Fibroblast of lung (primary cell): Measurements from ENCODE around the gene CREM. TPM values are rescaled to one million over a fixed set of nuclear protein-coding genes. Genes with fewer than 3 reads are reported as not detected.
A peak's percentile ranks its signal among the peaks of the same experiment; 100 is the strongest.

Experiments
- DNase-seq, 2 donors: peaks; one replicate each; pipeline versions ENCODE4 v3.0.0 to v3.0.0-alpha.2; 2010; ENCODE audit warnings: low read depth in 2 of 2
- H2AFZ ChIP-seq: 2 replicates; pipeline ENCODE4 v1.5.1; 2012; ENCODE audit warnings: low read length, control low read depth, inconsistent platforms
- H3K27ac ChIP-seq: 2 replicates; pipeline ENCODE4 v1.5.1; 2011; ENCODE audit warnings: low read length, control low read depth; ENCODE audit not compliant: insufficient read depth
- H3K27me3 ChIP-seq: 2 replicates; pipeline ENCODE4 v1.5.1; 2011; ENCODE audit warnings: mild to moderate bottlenecking, low read length; ENCODE audit not compliant: control insufficient read depth, insufficient read depth
- H3K36me3 ChIP-seq: 2 replicates; pipeline ENCODE4 v1.5.1; 2011; ENCODE audit warnings: low read length; ENCODE audit not compliant: control insufficient read depth, insufficient read depth
- H3K4me1 ChIP-seq: 2 replicates; pipeline ENCODE4 v1.5.1; 2011; ENCODE audit warnings: low read length; ENCODE audit not compliant: control insufficient read depth, insufficient read depth; ENCODE audit errors: extremely low read depth
- H3K4me2 ChIP-seq: 2 replicates; pipeline ENCODE4 v1.5.1; 2011; ENCODE audit warnings: low read length, control low read depth; ENCODE audit not compliant: insufficient read depth; ENCODE audit errors: extremely low read depth
- H3K4me3 ChIP-seq, 4 experiments: fragments of 200-600 bp in 1 of 4; sonication (generic) in 1 of 4; replicated peaks in 1 of 4; 2 replicates each; pipeline ENCODE4 v1.5.1; 2011 to 2016; ENCODE audit warnings: low read length in 4 of 4, low read depth in 3 of 4, mild to moderate bottlenecking in 3 of 4, control low read depth in 2 of 4, inconsistent platforms in 1 of 4, mixed read lengths in 1 of 4; ENCODE audit not compliant: insufficient read depth in 1 of 4; ENCODE audit errors: control extremely low read depth in 1 of 4
- H3K79me2 ChIP-seq: 2 replicates; pipeline ENCODE4 v1.5.1; 2012; ENCODE audit warnings: mild to moderate bottlenecking, low read length, inconsistent platforms; ENCODE audit not compliant: control insufficient read depth, insufficient read depth
- H3K9ac ChIP-seq: 2 replicates; pipeline ENCODE4 v1.5.1; 2011; ENCODE audit warnings: mild to moderate bottlenecking, low read length, control low read depth; ENCODE audit not compliant: insufficient read depth
- H3K9me3 ChIP-seq: 2 replicates; pipeline ENCODE4 v1.5.1; 2012; ENCODE audit warnings: low read depth, low read length; ENCODE audit not compliant: control insufficient read depth, insufficient read depth
- H4K20me1 ChIP-seq: 2 replicates; pipeline ENCODE4 v1.5.1; 2011; ENCODE audit warnings: low read length; ENCODE audit not compliant: control insufficient read depth, insufficient read depth; ENCODE audit errors: extremely low read depth
- CTCF ChIP-seq, 2 donors: IDR thresholded peaks in 1 of 2; conservative IDR thresholded peaks in 1 of 2; 1 replicate in 1 of 2; 2 replicates in 1 of 2; pipeline ENCODE4 v1.5.1; 2011 to 2012; ENCODE audit warnings: low read length in 2 of 2, control low read depth in 1 of 2, inconsistent platforms in 1 of 2, low read depth in 1 of 2, mild to moderate bottlenecking in 1 of 2
- EZH2 ChIP-seq: IDR thresholded peaks from 2 replicates; pipeline ENCODE4 v1.5.1; 2012; ENCODE audit warnings: low read length, control low read depth, mild to moderate bottlenecking; ENCODE audit errors: missing control alignments
- polyA plus RNA-seq, 2 donors: library from polyadenylated mRNA; depleted of rRNA in 1 of 2; stranded (reverse) in 1 of 2; unstranded in 1 of 2; fragments of >200 nt; gene quantifications; 2 replicates each; pipeline ENCODE4 v1.2.1, GENCODE V29; 2011 to 2012; ENCODE audit warnings: missing spikeins in 1 of 2
- total RNA-seq: library from RNA; depleted of rRNA; stranded (reverse); fragments of >200 nt; gene quantifications from 2 replicates; pipeline ENCODE4 v1.2.1, GENCODE V29; 2014

Gene CREM
- total and polyA plus RNA-seq, 2 donors (not counting 1 experiment from before 2014, with no cell fraction given), result 29.9 to 32.1 TPM

- TF ChIP-seq EZH2, result no peak
- TF ChIP-seq CTCF (conservative IDR thresholded peaks at IDR 0.05 in 1 of 2, IDR thresholded peaks at IDR 0.05 in 1 of 2; ENCODE audit: low read depth in 1 of 2, low read length in 2 of 2), result peak in 1 of 2 donors; percentile 9
- no peaks in the 10 kb centered on the region for H3K9me3 ChIP-seq
- no peak overlapping the region for H3K27ac ChIP-seq
- H4K20me1 ChIP-seq, result no peaks in the 10 kb centered on the region
- H3K79me2 ChIP-seq, result no peaks in the 10 kb centered on the region
- no peak overlapping the region for H3K9ac ChIP-seq
- H3K27me3 ChIP-seq, result no peaks in the 10 kb centered on the region
- H3K4me2 ChIP-seq, result no peak overlapping the region
- H2AFZ ChIP-seq, result no peak overlapping the region
- H3K4me1 ChIP-seq, result no peaks in the 10 kb centered on the region
- H3K36me3 ChIP-seq, result no peaks in the 10 kb centered on the region
- no peak for DNase-seq
- no peak overlapping the region for H3K4me3 ChIP-seq
Observed at GRCh38 chr10:35228058-35228457, 101.4 kb downstream of the CREM start.

- Histone ChIP-seq H3K27me3 (no peaks in the 10 kb centered on the region), H4K20me1 (no peaks in the 10 kb centered on the region), H3K9ac (no peak overlapping the region), H3K79me2 (no peaks in the 10 kb centered on the region), H2AFZ (no peak overlapping the region), H3K4me2 (no peak overlapping the region), H3K36me3 (no peaks in the 10 kb centered on the region), H3K9me3 (no peaks in the 10 kb centered on the region), H3K4me3 (no peak overlapping the region), H3K27ac (no peak overlapping the region), H3K4me1 (no peaks in the 10 kb centered on the region)
- no peak for DNase-seq
- no peak for TF ChIP-seq CTCF (conservative IDR thresholded peaks at IDR 0.05 in 1 of 2, IDR thresholded peaks at IDR 0.05 in 1 of 2; ENCODE audit: low read depth in 1 of 2, low read length in 2 of 2)
- TF ChIP-seq EZH2, result no peak
Observed at GRCh38 chr10:35231646-35232045, 105.0 kb downstream of the CREM start.

GRCh38 chr10:35232527-35232926, 105.9 kb downstream of the CREM start:
- Histone ChIP-seq H2AFZ (no peak overlapping the region), H3K4me3 (no peak overlapping the region), H3K27me3 (no peaks in the 10 kb centered on the region), H4K20me1 (no peaks in the 10 kb centered on the region), H3K4me2 (no peak overlapping the region), H3K79me2 (no peaks in the 10 kb centered on the region), H3K36me3 (no peaks in the 10 kb centered on the region), H3K27ac (no peak overlapping the region), H3K9ac (no peak overlapping the region), H3K4me1 (no peaks in the 10 kb centered on the region), H3K9me3 (no peaks in the 10 kb centered on the region)
- no peak for TF ChIP-seq CTCF (conservative IDR thresholded peaks at IDR 0.05 in 1 of 2, IDR thresholded peaks at IDR 0.05 in 1 of 2; ENCODE audit: low read depth in 1 of 2, low read length in 2 of 2)
- no peak for TF ChIP-seq EZH2
- no peak for DNase-seq
